Liver (tissue), 9 donors: Measurements from ENCODE around the gene SPAG17. TPM values are rescaled to one million over a fixed set of nuclear protein-coding genes. Genes with fewer than 3 reads are reported as not detected.

ENCODE experiments used
- DNase-seq: peaks from one replicate; pipeline ENCODE4 v3.0.0-alpha.2; 2017; ENCODE audit warnings: low spot score
- H3K27ac ChIP-seq, 2 donors: one replicate each; pipeline ENCODE4 v1.7.0; 2013; ENCODE audit warnings: inconsistent platforms in 2 of 2, low read length in 2 of 2, control low read depth in 1 of 2, low read depth in 1 of 2, mild to moderate bottlenecking in 1 of 2
- H3K27me3 ChIP-seq, 4 donors: one replicate each; pipeline versions ENCODE4 v1.6.1 to v1.7.0; 2013; ENCODE audit warnings: low read length in 3 of 4, inconsistent platforms in 1 of 4, mild to moderate bottlenecking in 1 of 4, moderate library complexity in 1 of 4; ENCODE audit not compliant: control insufficient read depth in 4 of 4, insufficient read depth in 4 of 4
- H3K36me3 ChIP-seq, 4 donors: one replicate each; pipeline versions ENCODE4 v1.6.1 to v1.7.0; 2013; ENCODE audit warnings: low read length in 3 of 4, mild to moderate bottlenecking in 3 of 4, low read depth in 1 of 4, moderate library complexity in 1 of 4; ENCODE audit not compliant: control insufficient read depth in 4 of 4, insufficient read depth in 3 of 4
- H3K4me1 ChIP-seq, 4 donors: one replicate each; pipeline versions ENCODE4 v1.6.1 to v1.7.0; 2013; ENCODE audit warnings: low read length in 3 of 4, mild to moderate bottlenecking in 3 of 4, moderate library complexity in 1 of 4; ENCODE audit not compliant: control insufficient read depth in 4 of 4, insufficient read depth in 4 of 4
- H3K4me3 ChIP-seq, 3 donors: one replicate each; pipeline versions ENCODE4 v1.6.1 to v1.7.0; 2013; ENCODE audit warnings: low read length in 3 of 3, control low read depth in 1 of 3, low read depth in 1 of 3, mild to moderate bottlenecking in 1 of 3
- H3K9ac ChIP-seq, 2 donors: one replicate each; pipeline ENCODE4 v1.7.0; 2013; ENCODE audit warnings: low read length in 2 of 2, mild to moderate bottlenecking in 2 of 2, moderate library complexity in 2 of 2, control low read depth in 1 of 2, low read depth in 1 of 2
- H3K9me3 ChIP-seq, 4 donors: one replicate each; pipeline versions ENCODE4 v1.6.1 to v1.7.0; 2013; ENCODE audit warnings: low read length in 3 of 4; ENCODE audit not compliant: control insufficient read depth in 4 of 4
- EGR1 ChIP-seq, 2 donors: IDR thresholded peaks; 2 replicates each; pipeline ENCODE4 v1.6.1; 2016 to 2018; ENCODE audit warnings: antibody characterized with exemption in 2 of 2, low read depth in 2 of 2
- FOXA1 ChIP-seq: IDR thresholded peaks from 2 replicates; pipeline ENCODE4 v1.6.1; 2016; ENCODE audit warnings: antibody characterized with exemption
- FOXA2 ChIP-seq: IDR thresholded peaks from 2 replicates; pipeline ENCODE4 v1.6.1; 2016; ENCODE audit warnings: antibody characterized with exemption
- GABPA ChIP-seq, 2 donors: IDR thresholded peaks in 1 of 2; conservative IDR thresholded peaks in 1 of 2; 2 replicates each; pipeline ENCODE4 v1.6.1; 2016; ENCODE audit warnings: antibody characterized with exemption in 2 of 2, mild to moderate bottlenecking in 1 of 2, moderate library complexity in 1 of 2
- HNF4A ChIP-seq, 2 donors: conservative IDR thresholded peaks; 2 replicates each; pipeline ENCODE4 v1.6.1; 2016; ENCODE audit warnings: antibody characterized with exemption in 2 of 2, mild to moderate bottlenecking in 2 of 2
- NR2F2 ChIP-seq: IDR thresholded peaks from 2 replicates; pipeline ENCODE4 v1.6.1; 2016; ENCODE audit warnings: antibody characterized with exemption
- RAD21 ChIP-seq, 2 donors: IDR thresholded peaks; 2 replicates each; pipeline ENCODE4 v1.6.1; 2016; ENCODE audit warnings: antibody characterized with exemption in 2 of 2, mild to moderate bottlenecking in 2 of 2
- RXRA ChIP-seq, 2 donors: IDR thresholded peaks; 2 replicates each; pipeline ENCODE4 v1.6.1; 2017 to 2018; ENCODE audit warnings: antibody characterized with exemption in 2 of 2, mild to moderate bottlenecking in 1 of 2
- SP1 ChIP-seq: IDR thresholded peaks from 2 replicates; pipeline ENCODE4 v1.6.1; 2018; ENCODE audit warnings: antibody characterized with exemption, mild to moderate bottlenecking
- TAF1 ChIP-seq: conservative IDR thresholded peaks from 2 replicates; pipeline ENCODE4 v1.6.1; 2016; ENCODE audit warnings: antibody characterized with exemption, mild to moderate bottlenecking
- YY1 ChIP-seq: IDR thresholded peaks from 2 replicates; pipeline ENCODE4 v1.6.1; 2016; ENCODE audit warnings: antibody characterized with exemption, mild to moderate bottlenecking
- WGBS: extraction: QIAGEN DNeasy Blood & Tissue Kit; methylation state at CpG from one replicate; pipeline ENCODE4 v1.1.7; 2013; 5-methylcytosine and 5-hydroxymethylcytosine counted together
- polyA plus RNA-seq, 2 donors: library from polyadenylated mRNA; stranded (reverse) in 1 of 2; unstranded in 1 of 2; fragments of 200-250 nt in 1 of 2; fragments of >200 nt in 1 of 2; fragmentation: Nextera tagmentation in 1 of 2; extraction: Ambion mirVana in 1 of 2; gene quantifications; one replicate each; pipeline versions ENCODE4 v1.2.1 to v1.2.3, GENCODE V29; 2013 to 2015
- total RNA-seq, 2 donors: library from RNA; depleted of rRNA; stranded (reverse); fragments of >200 nt; gene quantifications; one replicate each; pipeline ENCODE4 v1.2.3, GENCODE V29; 2014
- TF ChIP-seq, protein P1 (sequence below): IDR thresholded peaks from 2 replicates; pipeline ENCODE4 v1.6.1; 2016; ENCODE audit warnings: antibody characterized with exemption
- TF ChIP-seq, protein P2 (sequence below): IDR thresholded peaks from 2 replicates; pipeline ENCODE4 v1.6.1; 2016; ENCODE audit warnings: antibody characterized with exemption
- TF ChIP-seq, protein P3 (sequence below): IDR thresholded peaks from 2 replicates; pipeline ENCODE4 v1.6.1; 2016; ENCODE audit warnings: antibody characterized with exemption, mild to moderate bottlenecking
- TF ChIP-seq, protein P4 (sequence below): fragments of 150-350 bp; IDR thresholded peaks from 2 replicates; pipeline ENCODE4 v1.5.1; 2017; ENCODE audit warnings: improper control_type of control experiment, low read depth, low read length; ENCODE audit not compliant: missing input control
- donor health status: healthy.
- donor health status: healthy.
- donor health status: healthy.
- donor health status: healthy.
- donor health status: healthy.

SPAG17 gene
- total and polyA plus RNA-seq, 4 donors, result 0.17 to 0.75 TPM; not detected in 2

DNA sequence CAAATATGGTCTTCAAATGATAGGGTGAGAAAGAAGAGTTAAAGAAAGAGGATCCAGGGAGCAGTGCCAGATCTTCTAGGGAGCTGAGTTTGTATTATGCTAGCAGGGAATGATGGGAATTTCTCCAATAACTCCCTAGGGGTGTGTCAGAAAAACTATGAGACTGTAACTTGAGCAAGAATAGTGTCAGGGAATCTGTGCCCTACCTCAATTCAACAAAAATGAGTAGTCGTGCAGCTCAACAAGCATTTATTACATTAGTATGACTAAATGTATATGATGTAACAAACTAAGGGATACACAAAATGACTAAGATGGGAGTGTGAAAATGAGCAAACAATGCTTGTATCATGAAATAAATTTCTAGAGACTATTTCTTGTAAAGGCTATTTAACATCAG, 24.2 kb downstream of the SPAG17 start:
- Histone ChIP-seq H3K4me3 (no peak overlapping the region), H3K9ac (no peak overlapping the region), H3K9me3 (no peaks in the 10 kb centered on the region), H3K36me3 (no peaks in the 10 kb centered on the region), H3K27me3 (peaks cover 0 to 6% (median 0%) of the 10 kb centered on the region in 4 donors), H3K4me1 (no peaks in the 10 kb centered on the region), H3K27ac (no peak overlapping the region)
- TF ChIP-seq HNF4A (conservative IDR thresholded peaks at IDR 0.05) (no peak), GABPA (IDR thresholded peaks at IDR 0.05 in 1 of 2, conservative IDR thresholded peaks at IDR 0.05 in 1 of 2) (no peak), FOXA1 (no peak), RAD21 (IDR thresholded peaks at IDR 0.05) (no peak), EGR1 (IDR thresholded peaks at IDR 0.05; ENCODE audit: low read depth in 2 of 2) (no peak), NR2F2 (no peak), FOXA2 (no peak)
- TF ChIP-seq, protein P1, sequence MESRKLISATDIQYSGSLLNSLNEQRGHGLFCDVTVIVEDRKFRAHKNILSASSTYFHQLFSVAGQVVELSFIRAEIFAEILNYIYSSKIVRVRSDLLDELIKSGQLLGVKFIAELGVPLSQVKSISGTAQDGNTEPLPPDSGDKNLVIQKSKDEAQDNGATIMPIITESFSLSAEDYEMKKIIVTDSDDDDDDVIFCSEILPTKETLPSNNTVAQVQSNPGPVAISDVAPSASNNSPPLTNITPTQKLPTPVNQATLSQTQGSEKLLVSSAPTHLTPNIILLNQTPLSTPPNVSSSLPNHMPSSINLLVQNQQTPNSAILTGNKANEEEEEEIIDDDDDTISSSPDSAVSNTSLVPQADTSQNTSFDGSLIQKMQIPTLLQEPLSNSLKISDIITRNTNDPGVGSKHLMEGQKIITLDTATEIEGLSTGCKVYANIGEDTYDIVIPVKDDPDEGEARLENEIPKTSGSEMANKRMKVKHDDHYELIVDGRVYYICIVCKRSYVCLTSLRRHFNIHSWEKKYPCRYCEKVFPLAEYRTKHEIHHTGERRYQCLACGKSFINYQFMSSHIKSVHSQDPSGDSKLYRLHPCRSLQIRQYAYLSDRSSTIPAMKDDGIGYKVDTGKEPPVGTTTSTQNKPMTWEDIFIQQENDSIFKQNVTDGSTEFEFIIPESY, result no peak
- TF ChIP-seq, protein P2, sequence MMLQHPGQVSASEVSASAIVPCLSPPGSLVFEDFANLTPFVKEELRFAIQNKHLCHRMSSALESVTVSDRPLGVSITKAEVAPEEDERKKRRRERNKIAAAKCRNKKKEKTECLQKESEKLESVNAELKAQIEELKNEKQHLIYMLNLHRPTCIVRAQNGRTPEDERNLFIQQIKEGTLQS, result no peak
- 81% methylated on average over 1 of the region's 1 CpG for WGBS
- no peak for DNase-seq

DNA sequence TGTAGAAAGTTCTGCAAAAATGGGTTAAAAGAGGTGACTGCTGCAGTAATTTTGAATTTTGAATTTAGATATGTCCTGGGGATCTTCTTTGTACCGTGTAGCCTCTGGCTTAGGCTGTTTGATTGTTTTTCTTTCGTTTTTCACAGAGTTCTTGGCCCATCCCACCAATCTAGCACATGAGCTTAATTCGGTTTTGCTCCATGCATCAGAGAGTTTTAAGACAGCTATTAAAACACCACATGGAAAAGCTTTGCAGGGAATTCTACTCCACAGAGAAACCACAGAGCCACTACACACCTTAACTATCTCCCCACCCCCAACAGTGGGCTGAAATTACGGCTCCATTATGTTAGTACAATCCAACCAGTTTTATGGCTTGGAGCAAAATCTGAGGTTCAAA, 25.5 kb downstream of the SPAG17 start:
- 61% methylated on average over 4 of the region's 4 CpGs for WGBS
- Histone ChIP-seq H3K9ac (no peak overlapping the region), H3K4me1 (no peaks in the 10 kb centered on the region), H3K9me3 (no peaks in the 10 kb centered on the region), H3K36me3 (no peaks in the 10 kb centered on the region), H3K27me3 (peaks cover 0 to 6% (median 0%) of the 10 kb centered on the region in 4 donors), H3K27ac (no peak overlapping the region), H3K4me3 (no peak overlapping the region)
- TF ChIP-seq GABPA (IDR thresholded peaks at IDR 0.05 in 1 of 2, conservative IDR thresholded peaks at IDR 0.05 in 1 of 2), result no peak
- no peak for TF ChIP-seq RAD21 (IDR thresholded peaks at IDR 0.05)
- TF ChIP-seq, protein P3, sequence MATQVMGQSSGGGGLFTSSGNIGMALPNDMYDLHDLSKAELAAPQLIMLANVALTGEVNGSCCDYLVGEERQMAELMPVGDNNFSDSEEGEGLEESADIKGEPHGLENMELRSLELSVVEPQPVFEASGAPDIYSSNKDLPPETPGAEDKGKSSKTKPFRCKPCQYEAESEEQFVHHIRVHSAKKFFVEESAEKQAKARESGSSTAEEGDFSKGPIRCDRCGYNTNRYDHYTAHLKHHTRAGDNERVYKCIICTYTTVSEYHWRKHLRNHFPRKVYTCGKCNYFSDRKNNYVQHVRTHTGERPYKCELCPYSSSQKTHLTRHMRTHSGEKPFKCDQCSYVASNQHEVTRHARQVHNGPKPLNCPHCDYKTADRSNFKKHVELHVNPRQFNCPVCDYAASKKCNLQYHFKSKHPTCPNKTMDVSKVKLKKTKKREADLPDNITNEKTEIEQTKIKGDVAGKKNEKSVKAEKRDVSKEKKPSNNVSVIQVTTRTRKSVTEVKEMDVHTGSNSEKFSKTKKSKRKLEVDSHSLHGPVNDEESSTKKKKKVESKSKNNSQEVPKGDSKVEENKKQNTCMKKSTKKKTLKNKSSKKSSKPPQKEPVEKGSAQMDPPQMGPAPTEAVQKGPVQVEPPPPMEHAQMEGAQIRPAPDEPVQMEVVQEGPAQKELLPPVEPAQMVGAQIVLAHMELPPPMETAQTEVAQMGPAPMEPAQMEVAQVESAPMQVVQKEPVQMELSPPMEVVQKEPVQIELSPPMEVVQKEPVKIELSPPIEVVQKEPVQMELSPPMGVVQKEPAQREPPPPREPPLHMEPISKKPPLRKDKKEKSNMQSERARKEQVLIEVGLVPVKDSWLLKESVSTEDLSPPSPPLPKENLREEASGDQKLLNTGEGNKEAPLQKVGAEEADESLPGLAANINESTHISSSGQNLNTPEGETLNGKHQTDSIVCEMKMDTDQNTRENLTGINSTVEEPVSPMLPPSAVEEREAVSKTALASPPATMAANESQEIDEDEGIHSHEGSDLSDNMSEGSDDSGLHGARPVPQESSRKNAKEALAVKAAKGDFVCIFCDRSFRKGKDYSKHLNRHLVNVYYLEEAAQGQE, result no peak
- no peak for TF ChIP-seq SP1
- TF ChIP-seq, protein P4, sequence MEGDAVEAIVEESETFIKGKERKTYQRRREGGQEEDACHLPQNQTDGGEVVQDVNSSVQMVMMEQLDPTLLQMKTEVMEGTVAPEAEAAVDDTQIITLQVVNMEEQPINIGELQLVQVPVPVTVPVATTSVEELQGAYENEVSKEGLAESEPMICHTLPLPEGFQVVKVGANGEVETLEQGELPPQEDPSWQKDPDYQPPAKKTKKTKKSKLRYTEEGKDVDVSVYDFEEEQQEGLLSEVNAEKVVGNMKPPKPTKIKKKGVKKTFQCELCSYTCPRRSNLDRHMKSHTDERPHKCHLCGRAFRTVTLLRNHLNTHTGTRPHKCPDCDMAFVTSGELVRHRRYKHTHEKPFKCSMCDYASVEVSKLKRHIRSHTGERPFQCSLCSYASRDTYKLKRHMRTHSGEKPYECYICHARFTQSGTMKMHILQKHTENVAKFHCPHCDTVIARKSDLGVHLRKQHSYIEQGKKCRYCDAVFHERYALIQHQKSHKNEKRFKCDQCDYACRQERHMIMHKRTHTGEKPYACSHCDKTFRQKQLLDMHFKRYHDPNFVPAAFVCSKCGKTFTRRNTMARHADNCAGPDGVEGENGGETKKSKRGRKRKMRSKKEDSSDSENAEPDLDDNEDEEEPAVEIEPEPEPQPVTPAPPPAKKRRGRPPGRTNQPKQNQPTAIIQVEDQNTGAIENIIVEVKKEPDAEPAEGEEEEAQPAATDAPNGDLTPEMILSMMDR, result no peak
- no peak for TF ChIP-seq FOXA1
- TF ChIP-seq, protein P1, result no peak
- TF ChIP-seq, protein P2, result no peak
- TF ChIP-seq RXRA (IDR thresholded peaks at IDR 0.05), result no peak
- no peak for TF ChIP-seq TAF1
- TF ChIP-seq YY1, result no peak
- DNase-seq, result no peak
